HFFc6 (cell line): Measurements from ENCODE around the gene BCKDHA. TPM values are rescaled to one million over a fixed set of nuclear protein-coding genes. Genes with fewer than 3 reads are reported as not detected.
A peak's percentile ranks its signal among the peaks of the same experiment; 100 is the strongest.

Experiments used
- DNase-seq: peaks from one replicate; pipeline ENCODE4 v3.0.0-alpha.2; 2018
- H3K27ac Mint-ChIP-seq: 2 replicates; pipeline ENCODE4 v1.8.0; 2020; ENCODE audit warnings: mild to moderate bottlenecking, mixed read lengths
- H3K27me3 Mint-ChIP-seq: 2 replicates; pipeline ENCODE4 v1.8.0; 2021; ENCODE audit warnings: mild to moderate bottlenecking, moderate library complexity, mixed read lengths; ENCODE audit not compliant: insufficient read depth
- H3K36me3 Mint-ChIP-seq: 2 replicates; pipeline ENCODE4 v1.8.0; 2021; ENCODE audit warnings: low read depth, mixed read lengths
- H3K4me1 Mint-ChIP-seq: 2 replicates; pipeline ENCODE4 v1.8.0; 2020; ENCODE audit warnings: low read depth, mixed read lengths
- H3K4me3 Mint-ChIP-seq: 2 replicates; pipeline ENCODE4 v1.8.0; 2020; ENCODE audit warnings: mild to moderate bottlenecking, moderate library complexity, mixed read lengths
- H3K9me3 Mint-ChIP-seq: 2 replicates; pipeline ENCODE4 v1.8.0; 2020; ENCODE audit warnings: mild to moderate bottlenecking, mixed read lengths
- long read RNA-seq: library from polyadenylated mRNA; unstranded; transcript quantifications from one replicate; pipeline ENCODE4 v2.0.0, GENCODE V29; 2019
- total RNA-seq, 6 experiments: library from RNA; stranded (reverse); fragmentation: NEBNext Ultra II Directional; extraction: Animal tissue kit (Norgen Biotek cat#: 25700); gene quantifications; 2 replicates in 1 of 6; 3 replicates in 5 of 6; pipeline ENCODE4 v1.2.3, GENCODE V29; 2021
- TF ChIP-seq, protein P1 (sequence below): fragments of 200-600 bp; sonication (generic); IDR thresholded peaks from 2 replicates; pipeline ENCODE4 v1.5.0; 2021; ENCODE audit warnings: antibody characterized with exemption, mild to moderate bottlenecking

Gene BCKDHA
- total RNA-seq = 10 to 100 TPM in 3 of 6 experiments, 1 to 10 TPM in 3; 7.8 to 17.6 (median 9.8) TPM
- long read RNA-seq, transcript BCKDHA-201 (9 exons, 2,103 nt) = major isoform, 32 of 45 reads
- long read RNA-seq, partial matches to known transcripts = 6 of 45 reads
- long read RNA-seq, other reads (novel, unspliced or antisense) = 7 of 45 reads

GRCh38 chr19:41397086-41398049, at the start of gene BCKDHA, which contains the start of gene EXOSC5:
BCKDHA (plus strand) TSS chr19:41397818; CDS start chr19:41397828, 10 bp downstream.
EXOSC5 (minus strand) TSS chr19:41397359; CDS start chr19:41397328, 31 bp downstream.
- no peaks in the 10 kb centered on the region for H3K27me3 Mint-ChIP-seq
- H3K9me3 Mint-ChIP-seq = no peaks in the 10 kb centered on the region
- H3K4me1 Mint-ChIP-seq = peaks cover 44% of the 10 kb centered on the region
- H3K36me3 Mint-ChIP-seq = no peaks in the 10 kb centered on the region
- peak within 1 kb of the TSS; percentile 98 for H3K4me3 Mint-ChIP-seq
- DNase-seq = peak; percentile 100
- peak within 1 kb of the TSS; percentile 100 for H3K27ac Mint-ChIP-seq
- TF ChIP-seq, protein P1, sequence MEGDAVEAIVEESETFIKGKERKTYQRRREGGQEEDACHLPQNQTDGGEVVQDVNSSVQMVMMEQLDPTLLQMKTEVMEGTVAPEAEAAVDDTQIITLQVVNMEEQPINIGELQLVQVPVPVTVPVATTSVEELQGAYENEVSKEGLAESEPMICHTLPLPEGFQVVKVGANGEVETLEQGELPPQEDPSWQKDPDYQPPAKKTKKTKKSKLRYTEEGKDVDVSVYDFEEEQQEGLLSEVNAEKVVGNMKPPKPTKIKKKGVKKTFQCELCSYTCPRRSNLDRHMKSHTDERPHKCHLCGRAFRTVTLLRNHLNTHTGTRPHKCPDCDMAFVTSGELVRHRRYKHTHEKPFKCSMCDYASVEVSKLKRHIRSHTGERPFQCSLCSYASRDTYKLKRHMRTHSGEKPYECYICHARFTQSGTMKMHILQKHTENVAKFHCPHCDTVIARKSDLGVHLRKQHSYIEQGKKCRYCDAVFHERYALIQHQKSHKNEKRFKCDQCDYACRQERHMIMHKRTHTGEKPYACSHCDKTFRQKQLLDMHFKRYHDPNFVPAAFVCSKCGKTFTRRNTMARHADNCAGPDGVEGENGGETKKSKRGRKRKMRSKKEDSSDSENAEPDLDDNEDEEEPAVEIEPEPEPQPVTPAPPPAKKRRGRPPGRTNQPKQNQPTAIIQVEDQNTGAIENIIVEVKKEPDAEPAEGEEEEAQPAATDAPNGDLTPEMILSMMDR = 0 out of 2 replicates have a peak, but pooled peaks have one; percentile 11

DNA sequence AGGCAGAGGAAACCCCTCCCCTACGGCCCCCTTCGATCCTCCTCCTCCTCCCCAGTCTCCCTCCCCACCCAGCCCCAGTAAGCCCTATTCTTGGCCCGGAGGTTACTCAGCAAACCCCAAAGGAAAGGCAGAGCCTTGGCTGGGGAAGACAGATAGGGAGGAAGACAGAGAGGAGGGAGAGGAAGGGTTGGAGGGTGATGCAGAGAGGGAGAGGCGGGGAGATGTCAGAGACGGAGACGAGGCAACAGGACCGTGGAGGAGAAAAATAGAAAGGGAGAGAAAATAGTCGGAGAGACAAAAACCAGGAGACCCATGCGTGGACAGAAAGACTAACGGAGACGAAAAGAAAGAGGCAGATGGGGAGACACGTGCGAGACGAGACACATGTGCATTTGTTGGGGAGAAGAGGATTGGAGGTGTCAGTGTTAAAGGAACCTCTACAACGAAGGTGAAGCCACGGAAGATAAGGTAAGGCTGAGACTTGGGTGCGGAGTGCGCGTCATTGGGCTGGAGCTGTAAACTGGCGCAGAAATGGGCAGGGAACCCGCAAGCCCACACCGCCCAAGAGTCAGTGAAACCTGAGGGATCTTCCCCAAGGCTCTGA, 46.8 kb upstream of the BCKDHA start:
- Mint-ChIP-seq H3K36me3 (peaks cover 5% of the 10 kb centered on the region), H3K27ac (peak overlapping the region; percentile 77), H3K9me3 (no peaks in the 10 kb centered on the region), H3K27me3 (no peaks in the 10 kb centered on the region), H3K4me1 (peaks cover 30% of the 10 kb centered on the region), H3K4me3 (peak overlapping the region; percentile 99)
- no peak for DNase-seq
- TF ChIP-seq, protein P1 = no peak

GRCh38 chr19:41351339-41352245, 46.0 kb upstream of the BCKDHA start:
- TF ChIP-seq, protein P1 = no peak
- peak overlapping the region; percentile 77 for H3K27ac Mint-ChIP-seq
- H3K36me3 Mint-ChIP-seq = peaks cover 5% of the 10 kb centered on the region
- DNase-seq = no peak
- no peaks in the 10 kb centered on the region for H3K27me3 Mint-ChIP-seq
- H3K9me3 Mint-ChIP-seq = no peaks in the 10 kb centered on the region
- peak overlapping the region; percentile 99 for H3K4me3 Mint-ChIP-seq
- H3K4me1 Mint-ChIP-seq = peaks cover 30% of the 10 kb centered on the region

DNA sequence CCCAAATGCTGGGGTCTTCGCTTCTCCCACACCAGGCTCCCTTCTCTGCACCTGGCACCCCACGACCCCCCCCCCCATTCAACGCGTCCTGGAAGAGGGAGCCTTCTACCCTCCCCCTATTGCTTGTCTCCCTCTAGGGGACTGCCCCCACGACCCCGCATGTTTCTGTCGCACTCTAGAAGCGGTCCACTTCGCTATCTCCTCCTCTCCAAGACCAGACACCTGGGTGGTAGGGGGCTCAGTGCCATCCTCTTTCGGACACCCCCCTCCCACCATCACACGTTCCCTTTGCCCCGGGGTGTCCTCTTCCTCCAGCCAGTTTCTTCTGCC, 45.4 kb upstream of the BCKDHA start:
- Mint-ChIP-seq H3K9me3 (no peaks in the 10 kb centered on the region), H3K36me3 (peaks cover 5% of the 10 kb centered on the region), H3K27me3 (no peaks in the 10 kb centered on the region), H3K27ac (peak overlapping the region; percentile 74), H3K4me3 (peak overlapping the region; percentile 99), H3K4me1 (peaks cover 30% of the 10 kb centered on the region)
- TF ChIP-seq, protein P1 = no peak
- DNase-seq = no peak
